Type B pancreatic cell (in vitro differentiated cells): ENCODE results near the gene KERA. TPM values are rescaled to one million over a fixed set of nuclear protein-coding genes. Genes with fewer than 3 reads are reported as not detected.

Source experiments
- DNase-seq: peaks from one replicate; pipeline ENCODE4 v3.0.0; 2021; ENCODE audit warnings: mixed read lengths; ENCODE audit not compliant: unreplicated experiment; ENCODE audit errors: extremely low spot score
- H3K27ac Mint-ChIP-seq: 2 replicates; pipeline ENCODE4 v1.8.0; 2021; ENCODE audit warnings: mild to moderate bottlenecking, mixed read lengths
- H3K27me3 Mint-ChIP-seq: 2 replicates; pipeline ENCODE4 v1.8.0; 2021; ENCODE audit warnings: mixed read lengths
- H3K36me3 Mint-ChIP-seq: 2 replicates; pipeline ENCODE4 v1.8.0; 2021; ENCODE audit warnings: mixed read lengths
- H3K4me1 Mint-ChIP-seq: one replicate; pipeline ENCODE4 v1.8.0; 2021; ENCODE audit warnings: mixed read lengths; ENCODE audit not compliant: unreplicated experiment
- H3K4me3 Mint-ChIP-seq: 2 replicates; pipeline ENCODE4 v1.8.0; 2021; ENCODE audit warnings: mild to moderate bottlenecking, mixed read lengths
- H3K9me3 Mint-ChIP-seq: 2 replicates; pipeline ENCODE4 v1.8.0; 2021; ENCODE audit warnings: mixed read lengths
- total RNA-seq: library from RNA; stranded (reverse); gene quantifications from 2 replicates; pipeline ENCODE4 v1.2.1, GENCODE V29; 2021; ENCODE audit warnings: low replicate concordance
- TF ChIP-seq, protein P1 (sequence below): fragments of 200-600 bp; sonication (generic); conservative IDR thresholded peaks from 2 replicates; pipeline ENCODE4 v1.5.0; 2021; ENCODE audit warnings: antibody characterized with exemption, mild to moderate bottlenecking

The KERA gene
- total RNA-seq, 1 donor from 2014 or later: 0.17 TPM

DNA sequence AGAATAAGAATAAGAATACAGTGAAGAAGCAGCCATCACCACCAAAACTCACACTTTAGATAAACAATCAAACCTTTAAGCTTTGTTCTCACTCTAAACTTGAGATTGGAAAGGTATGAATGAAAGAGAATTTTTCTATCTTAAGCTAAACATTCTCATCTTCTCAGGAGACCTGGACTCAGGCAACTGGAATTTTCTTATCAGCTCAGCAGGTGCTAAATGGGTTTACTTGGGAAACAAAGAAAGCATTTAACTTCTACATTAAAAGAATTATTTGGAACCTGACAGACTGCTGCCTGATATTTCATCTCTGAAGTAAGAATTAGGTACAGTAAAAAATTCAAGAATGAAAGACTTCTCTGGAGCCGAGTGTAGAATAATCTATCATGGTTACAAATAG is 20.7 kb upstream of the KERA start:
- TF ChIP-seq, protein P1, sequence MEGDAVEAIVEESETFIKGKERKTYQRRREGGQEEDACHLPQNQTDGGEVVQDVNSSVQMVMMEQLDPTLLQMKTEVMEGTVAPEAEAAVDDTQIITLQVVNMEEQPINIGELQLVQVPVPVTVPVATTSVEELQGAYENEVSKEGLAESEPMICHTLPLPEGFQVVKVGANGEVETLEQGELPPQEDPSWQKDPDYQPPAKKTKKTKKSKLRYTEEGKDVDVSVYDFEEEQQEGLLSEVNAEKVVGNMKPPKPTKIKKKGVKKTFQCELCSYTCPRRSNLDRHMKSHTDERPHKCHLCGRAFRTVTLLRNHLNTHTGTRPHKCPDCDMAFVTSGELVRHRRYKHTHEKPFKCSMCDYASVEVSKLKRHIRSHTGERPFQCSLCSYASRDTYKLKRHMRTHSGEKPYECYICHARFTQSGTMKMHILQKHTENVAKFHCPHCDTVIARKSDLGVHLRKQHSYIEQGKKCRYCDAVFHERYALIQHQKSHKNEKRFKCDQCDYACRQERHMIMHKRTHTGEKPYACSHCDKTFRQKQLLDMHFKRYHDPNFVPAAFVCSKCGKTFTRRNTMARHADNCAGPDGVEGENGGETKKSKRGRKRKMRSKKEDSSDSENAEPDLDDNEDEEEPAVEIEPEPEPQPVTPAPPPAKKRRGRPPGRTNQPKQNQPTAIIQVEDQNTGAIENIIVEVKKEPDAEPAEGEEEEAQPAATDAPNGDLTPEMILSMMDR: no peak
- no peak for DNase-seq
- no peak overlapping the region for H3K4me3 Mint-ChIP-seq
- H3K36me3 Mint-ChIP-seq: no peaks in the 10 kb centered on the region
- no peaks in the 10 kb centered on the region for H3K9me3 Mint-ChIP-seq
- no peak overlapping the region for H3K27ac Mint-ChIP-seq
- peaks cover 6% of the 10 kb centered on the region for H3K4me1 Mint-ChIP-seq
- H3K27me3 Mint-ChIP-seq: no peaks in the 10 kb centered on the region

DNA sequence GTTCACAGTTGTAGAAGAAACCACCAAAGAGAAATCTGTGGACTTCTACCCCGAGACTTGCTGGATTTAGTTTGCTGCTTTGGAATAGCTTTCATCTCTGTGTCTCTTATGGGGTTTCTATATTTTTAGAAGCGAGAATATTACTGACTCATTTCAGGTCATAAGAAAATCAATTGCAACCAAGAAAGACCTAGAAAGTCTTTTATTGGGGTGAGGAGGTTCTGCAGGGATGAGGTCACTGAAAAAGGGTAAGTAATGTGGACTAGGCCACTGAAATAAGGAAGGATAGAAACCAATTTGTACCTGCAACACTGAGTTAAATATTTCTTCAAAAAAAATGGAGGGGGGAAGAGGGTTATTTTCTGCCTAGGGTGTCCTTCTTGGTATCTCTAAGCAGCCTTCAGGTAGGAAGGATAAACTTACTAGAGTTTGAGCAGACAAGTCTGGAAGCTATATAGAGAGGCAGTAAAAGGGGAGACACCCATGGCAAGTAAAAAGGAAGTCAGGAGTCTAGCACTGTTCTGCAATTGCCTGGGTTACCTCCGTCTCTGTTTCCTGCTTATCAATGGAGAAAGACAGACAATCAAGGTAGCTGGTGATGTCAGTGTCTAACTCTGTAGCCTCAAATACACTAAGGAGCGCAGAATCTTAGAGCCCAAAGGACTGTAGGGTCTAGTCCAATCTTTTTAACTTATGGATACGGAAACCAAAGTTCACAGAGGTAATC is 19.6 kb upstream of the KERA start:
- Mint-ChIP-seq H3K9me3 (peaks cover 4% of the 10 kb centered on the region), H3K27ac (no peak overlapping the region), H3K27me3 (no peaks in the 10 kb centered on the region), H3K36me3 (no peaks in the 10 kb centered on the region), H3K4me3 (no peak overlapping the region), H3K4me1 (peaks cover 8% of the 10 kb centered on the region)
- no peak for DNase-seq
- TF ChIP-seq, protein P1: no peak

DNA sequence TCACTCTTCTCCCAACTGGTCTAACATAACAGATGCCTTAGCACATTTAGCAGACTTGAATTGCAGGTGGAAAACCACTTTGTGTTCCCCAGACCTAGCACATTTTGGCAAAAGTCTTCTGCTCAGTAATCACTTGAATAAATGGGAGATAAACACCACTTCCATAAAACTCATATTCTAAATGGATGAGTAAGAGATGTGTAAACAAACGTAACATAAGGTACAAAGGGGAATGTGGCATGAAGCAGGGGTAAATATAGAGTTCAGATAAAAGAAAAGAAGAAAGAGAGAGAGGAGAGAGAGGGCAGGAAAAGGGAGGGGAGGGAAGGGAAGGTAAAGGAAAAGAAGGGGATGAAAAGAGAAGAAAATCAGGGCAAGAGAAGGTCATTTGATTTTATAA is 17.0 kb upstream of the KERA start:
- no peaks in the 10 kb centered on the region for H3K27me3 Mint-ChIP-seq
- no peak overlapping the region for H3K27ac Mint-ChIP-seq
- no peaks in the 10 kb centered on the region for H3K36me3 Mint-ChIP-seq
- H3K9me3 Mint-ChIP-seq: peaks cover 4% of the 10 kb centered on the region
- peaks cover 8% of the 10 kb centered on the region for H3K4me1 Mint-ChIP-seq
- no peak for DNase-seq
- TF ChIP-seq, protein P1: no peak
- no peak overlapping the region for H3K4me3 Mint-ChIP-seq

DNA sequence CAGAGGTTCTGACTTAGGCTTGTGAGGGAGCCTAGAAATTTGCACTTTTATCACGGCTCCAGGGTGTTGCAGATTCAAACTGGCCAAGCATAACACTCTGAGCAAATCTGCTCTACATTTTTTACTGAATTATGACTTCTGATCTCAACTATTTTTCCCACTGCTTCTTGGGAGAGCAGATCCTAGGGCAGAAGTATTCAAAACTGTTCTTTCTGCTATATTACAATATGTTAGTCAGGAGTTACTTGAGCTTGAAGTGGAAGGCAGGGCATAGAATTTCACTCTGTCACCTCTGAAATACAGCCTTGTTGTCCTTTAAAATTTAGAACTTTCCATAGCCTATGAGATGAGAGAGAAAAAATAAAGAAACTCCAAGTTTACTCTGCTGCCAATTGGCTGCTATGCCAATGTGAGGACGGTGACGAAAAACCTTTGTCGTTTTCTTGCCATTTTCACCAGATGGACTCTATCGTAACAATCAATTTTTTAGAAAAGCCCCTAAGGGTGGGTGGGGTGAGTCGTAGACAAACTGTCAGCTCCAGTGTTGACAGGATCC is 16.4 kb upstream of the KERA start:
- no peak for DNase-seq
- Mint-ChIP-seq H3K27me3 (no peaks in the 10 kb centered on the region), H3K36me3 (no peaks in the 10 kb centered on the region), H3K4me1 (peaks cover 8% of the 10 kb centered on the region), H3K9me3 (peaks cover 4% of the 10 kb centered on the region), H3K27ac (no peak overlapping the region), H3K4me3 (no peak overlapping the region)
- TF ChIP-seq, protein P1: no peak

DNA sequence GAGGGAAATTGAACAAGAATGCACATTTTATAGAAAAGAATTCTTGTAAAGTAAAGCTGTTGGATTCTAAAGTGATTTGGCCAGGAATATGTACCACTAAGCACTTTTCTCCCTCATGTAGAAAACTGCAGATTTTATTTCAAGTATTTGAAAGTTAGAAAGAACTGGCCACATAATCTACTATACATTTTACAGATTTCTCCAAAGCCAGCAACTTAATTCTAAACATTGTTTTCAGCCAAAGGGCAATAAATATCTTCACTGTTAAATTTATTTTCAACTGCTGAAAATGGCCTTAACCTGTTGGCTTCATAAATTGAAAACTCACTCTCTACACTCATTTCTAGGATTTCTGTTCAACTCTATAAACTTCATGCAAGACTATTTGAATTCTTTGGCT is 15.6 kb upstream of the KERA start:
- Mint-ChIP-seq H3K4me3 (no peak overlapping the region), H3K4me1 (peaks cover 8% of the 10 kb centered on the region), H3K27ac (no peak overlapping the region), H3K27me3 (no peaks in the 10 kb centered on the region), H3K36me3 (no peaks in the 10 kb centered on the region), H3K9me3 (peaks cover 4% of the 10 kb centered on the region)
- DNase-seq: no peak
- TF ChIP-seq, protein P1: no peak
